RWPE2 (cell line): ENCODE measurements around the gene CYB5A.

ENCODE experiments used
- ATAC-seq: fragments of 200-7000 bp; cut with Tn5 transposase; 3 replicates; pipeline ENCODE4 v1.9.1; 2021; ENCODE audit warnings: low read depth
- DNase-seq: peaks from one replicate; pipeline ENCODE4 v3.0.0-alpha.2; 2020; ENCODE audit warnings: low spot score
- H3K27ac ChIP-seq: fragments of 450-650 bp; 2 replicates; pipeline ENCODE4 v1.5.1; 2017; ENCODE audit warnings: mild to moderate bottlenecking; ENCODE audit not compliant: poor library complexity, severe bottlenecking
- H3K27me3 ChIP-seq: fragments of 250-450 bp; sonication (Bioruptor Pico); 2 replicates; pipeline ENCODE4 v1.5.1; 2021; ENCODE audit warnings: mild to moderate bottlenecking, moderate library complexity; ENCODE audit not compliant: insufficient read depth, poor library complexity, severe bottlenecking
- H3K36me3 ChIP-seq: fragments of 250-450 bp; sonication (Bioruptor Pico); 2 replicates; pipeline ENCODE4 v1.5.1; 2020; ENCODE audit warnings: low read depth, mild to moderate bottlenecking, moderate library complexity
- H3K4me1 ChIP-seq: fragments of 250-450 bp; sonication (Bioruptor Pico); 2 replicates; pipeline ENCODE4 v1.5.1; 2021; ENCODE audit warnings: mild to moderate bottlenecking, moderate library complexity; ENCODE audit not compliant: insufficient read depth, poor library complexity, severe bottlenecking
- H3K4me3 ChIP-seq: fragments of 250-450 bp; sonication (Bioruptor Pico); 2 replicates; pipeline ENCODE4 v1.5.1; 2021; ENCODE audit warnings: mild to moderate bottlenecking, moderate library complexity; ENCODE audit not compliant: severe bottlenecking
- H3K9me3 ChIP-seq: fragments of 250-450 bp; sonication (Bioruptor Pico); 2 replicates; pipeline ENCODE4 v1.5.1; 2021; ENCODE audit warnings: mild to moderate bottlenecking, moderate library complexity; ENCODE audit not compliant: severe bottlenecking
- TF ChIP-seq, protein P1 (sequence below): fragments of 450-650 bp; IDR thresholded peaks from one replicate; pipeline ENCODE4 v1.5.1; 2017; ENCODE audit warnings: mild to moderate bottlenecking, moderate library complexity; ENCODE audit not compliant: poor library complexity, severe bottlenecking

The CYB5A gene

DNA sequence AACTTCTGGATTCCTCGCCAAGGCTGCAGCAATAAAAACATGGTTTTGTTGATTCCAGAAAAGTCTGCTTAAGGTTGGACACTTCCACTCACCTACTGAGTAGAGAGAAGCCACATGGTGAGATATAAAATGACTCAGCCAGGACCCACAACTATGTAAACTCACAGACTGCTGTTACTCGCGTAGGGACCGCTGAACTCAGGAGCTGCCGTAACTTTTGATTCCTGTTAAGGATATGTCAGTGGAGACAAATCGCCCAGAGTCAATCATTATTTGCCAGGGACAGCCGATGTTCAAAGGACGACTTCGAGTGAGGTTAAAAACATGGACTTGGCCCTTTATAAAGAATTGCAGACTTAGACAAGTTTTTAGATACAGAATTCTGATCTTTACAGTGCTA lies 25.6 kb downstream of the CYB5A start:
- Histone ChIP-seq H3K27me3 (no peaks in the 10 kb centered on the region), H3K36me3 (no peaks in the 10 kb centered on the region), H3K9me3 (no peaks in the 10 kb centered on the region), H3K4me1 (no peaks in the 10 kb centered on the region), H3K4me3 (no peak overlapping the region), H3K27ac (no peak overlapping the region)
- ATAC-seq: no peak
- no peak for DNase-seq
- TF ChIP-seq, protein P1, sequence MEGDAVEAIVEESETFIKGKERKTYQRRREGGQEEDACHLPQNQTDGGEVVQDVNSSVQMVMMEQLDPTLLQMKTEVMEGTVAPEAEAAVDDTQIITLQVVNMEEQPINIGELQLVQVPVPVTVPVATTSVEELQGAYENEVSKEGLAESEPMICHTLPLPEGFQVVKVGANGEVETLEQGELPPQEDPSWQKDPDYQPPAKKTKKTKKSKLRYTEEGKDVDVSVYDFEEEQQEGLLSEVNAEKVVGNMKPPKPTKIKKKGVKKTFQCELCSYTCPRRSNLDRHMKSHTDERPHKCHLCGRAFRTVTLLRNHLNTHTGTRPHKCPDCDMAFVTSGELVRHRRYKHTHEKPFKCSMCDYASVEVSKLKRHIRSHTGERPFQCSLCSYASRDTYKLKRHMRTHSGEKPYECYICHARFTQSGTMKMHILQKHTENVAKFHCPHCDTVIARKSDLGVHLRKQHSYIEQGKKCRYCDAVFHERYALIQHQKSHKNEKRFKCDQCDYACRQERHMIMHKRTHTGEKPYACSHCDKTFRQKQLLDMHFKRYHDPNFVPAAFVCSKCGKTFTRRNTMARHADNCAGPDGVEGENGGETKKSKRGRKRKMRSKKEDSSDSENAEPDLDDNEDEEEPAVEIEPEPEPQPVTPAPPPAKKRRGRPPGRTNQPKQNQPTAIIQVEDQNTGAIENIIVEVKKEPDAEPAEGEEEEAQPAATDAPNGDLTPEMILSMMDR: no peak

DNA sequence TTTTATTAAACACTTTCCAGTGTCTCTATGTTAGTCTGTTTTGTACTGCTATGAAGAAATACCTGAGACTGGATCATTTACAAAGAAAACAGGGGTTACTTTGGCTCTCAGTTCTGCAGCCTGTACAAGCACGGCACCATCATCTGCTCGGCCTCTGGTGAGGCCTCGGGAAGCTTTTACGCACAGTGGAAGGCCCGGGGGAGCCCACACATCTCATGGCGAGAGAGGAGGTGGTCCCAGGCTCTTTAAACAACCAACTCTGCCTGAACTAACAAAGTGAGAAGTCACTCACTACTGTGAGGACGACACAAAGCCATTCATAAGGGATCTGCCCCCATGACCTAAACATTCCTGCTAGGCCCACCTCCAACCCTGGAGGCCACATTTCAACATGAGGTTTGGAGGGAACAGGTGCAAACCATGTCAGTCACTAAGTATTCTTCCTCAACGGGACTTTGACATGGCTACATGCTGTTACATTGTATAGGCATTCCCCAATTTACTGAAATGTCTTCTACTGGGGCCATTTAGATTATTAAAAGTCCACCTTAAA lies 26.1 kb downstream of the CYB5A start:
- Histone ChIP-seq H3K9me3 (no peaks in the 10 kb centered on the region), H3K36me3 (no peaks in the 10 kb centered on the region), H3K4me1 (no peaks in the 10 kb centered on the region), H3K27me3 (no peaks in the 10 kb centered on the region), H3K27ac (no peak overlapping the region), H3K4me3 (no peak overlapping the region)
- DNase-seq (no peak), ATAC-seq (no peak)
- TF ChIP-seq, protein P1: no peak

GRCh38 chr18:74264303-74265020 lies 27.3 kb downstream of the CYB5A start:
- Histone ChIP-seq H3K27ac (no peak overlapping the region), H3K36me3 (no peaks in the 10 kb centered on the region), H3K27me3 (no peaks in the 10 kb centered on the region), H3K4me3 (no peak overlapping the region), H3K9me3 (no peaks in the 10 kb centered on the region), H3K4me1 (no peaks in the 10 kb centered on the region)
- no peak for DNase-seq
- TF ChIP-seq, protein P1: no peak
- no peak for ATAC-seq

DNA sequence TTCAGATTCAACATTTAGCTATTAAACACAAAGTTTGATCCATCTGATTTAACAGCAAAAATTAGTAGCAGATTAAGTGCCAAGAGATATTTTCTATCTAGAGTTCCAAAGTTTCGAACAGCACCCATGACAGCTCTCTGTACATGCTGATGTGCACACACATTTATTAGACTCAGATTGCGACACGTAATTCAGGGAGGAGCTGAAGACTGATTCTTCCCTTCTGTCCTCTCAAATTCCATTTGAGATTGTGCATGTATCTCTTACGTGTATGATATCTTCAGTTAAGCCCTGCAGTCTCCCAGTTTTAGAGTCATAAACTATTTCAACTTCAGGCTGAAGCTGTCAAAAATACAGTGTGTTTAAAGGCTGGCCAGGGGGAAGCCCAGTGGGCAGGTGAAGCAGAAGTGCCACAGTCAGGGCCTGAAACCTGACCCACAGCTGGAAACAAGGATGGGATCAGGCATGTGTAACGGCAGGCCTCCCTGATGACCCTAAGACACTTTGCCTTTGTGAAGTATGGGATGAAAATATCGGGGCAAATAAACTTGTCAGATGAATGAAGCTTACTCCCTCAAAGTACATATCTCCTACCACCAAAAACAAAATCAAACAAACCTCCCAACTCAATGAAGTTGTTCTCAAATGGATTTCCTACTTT lies 30.6 kb downstream of the CYB5A start:
- Histone ChIP-seq H3K4me1 (no peaks in the 10 kb centered on the region), H3K36me3 (no peaks in the 10 kb centered on the region), H3K4me3 (no peak overlapping the region), H3K27ac (no peak overlapping the region), H3K9me3 (no peaks in the 10 kb centered on the region), H3K27me3 (no peaks in the 10 kb centered on the region)
- DNase-seq: no peak
- no peak for ATAC-seq
- TF ChIP-seq, protein P1: no peak

DNA sequence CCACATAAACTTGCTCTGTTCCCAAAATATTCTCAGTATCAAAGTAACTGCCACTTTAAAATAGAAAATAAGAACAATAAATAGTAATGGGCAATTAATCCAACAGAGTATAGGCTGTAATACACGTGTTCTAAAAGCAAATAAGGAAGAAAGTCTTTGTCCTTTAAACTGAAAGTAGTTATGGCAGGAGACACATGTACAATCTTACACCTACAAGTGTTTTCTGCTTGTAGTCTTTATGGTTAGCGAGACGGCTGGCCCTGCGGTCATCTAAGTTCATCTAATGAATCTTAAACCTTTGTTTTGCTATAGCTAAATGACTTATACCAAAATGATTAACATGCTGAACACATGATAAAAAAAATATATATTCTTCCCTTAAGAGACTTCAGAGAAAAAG lies 32.4 kb downstream of the CYB5A start:
- Histone ChIP-seq H3K36me3 (no peaks in the 10 kb centered on the region), H3K27me3 (no peaks in the 10 kb centered on the region), H3K4me3 (no peak overlapping the region), H3K9me3 (no peaks in the 10 kb centered on the region), H3K4me1 (no peaks in the 10 kb centered on the region), H3K27ac (no peak overlapping the region)
- ATAC-seq: no peak
- DNase-seq: no peak
- TF ChIP-seq, protein P1: no peak
